Mesodermal cell (in vitro differentiated cells): ENCODE results near the gene UBE2QL1.

ENCODE experiments used
- H3K27ac ChIP-seq: 2 replicates; pipeline ENCODE4 v1.7.0; 2013; ENCODE audit warnings: mild to moderate bottlenecking, low read depth, low read length, moderate library complexity; ENCODE audit not compliant: severe bottlenecking
- H3K36me3 ChIP-seq: 2 replicates; pipeline ENCODE4 v1.7.1; 2013; ENCODE audit warnings: mild to moderate bottlenecking, low read length, moderate library complexity; ENCODE audit not compliant: control insufficient read depth, insufficient read depth
- H3K4me1 ChIP-seq: one replicate; pipeline ENCODE4 v1.7.1; 2013; ENCODE audit warnings: mild to moderate bottlenecking, low read length; ENCODE audit not compliant: insufficient read depth, control insufficient read depth, poor library complexity, severe bottlenecking
- H3K4me3 ChIP-seq: 2 replicates; pipeline ENCODE4 v1.7.0; 2013; ENCODE audit warnings: low read length, control low read depth, mild to moderate bottlenecking; ENCODE audit not compliant: insufficient read depth, poor library complexity, severe bottlenecking; ENCODE audit errors: extremely low read depth
- H3K9me3 ChIP-seq: 2 replicates; pipeline ENCODE4 v1.7.1; 2013; ENCODE audit warnings: mild to moderate bottlenecking, low read length, moderate library complexity; ENCODE audit not compliant: control insufficient read depth
- whole genome bisulfite sequencing, 2 experiments: methylation state at CpG; one replicate each; pipeline ENCODE4 v1.1.5; 2013; ENCODE audit warnings: missing lambda C conversion rate in 2 of 2; ENCODE audit not compliant: insufficient coverage in 2 of 2; 5-methylcytosine and 5-hydroxymethylcytosine counted together

UBE2QL1 gene

DNA sequence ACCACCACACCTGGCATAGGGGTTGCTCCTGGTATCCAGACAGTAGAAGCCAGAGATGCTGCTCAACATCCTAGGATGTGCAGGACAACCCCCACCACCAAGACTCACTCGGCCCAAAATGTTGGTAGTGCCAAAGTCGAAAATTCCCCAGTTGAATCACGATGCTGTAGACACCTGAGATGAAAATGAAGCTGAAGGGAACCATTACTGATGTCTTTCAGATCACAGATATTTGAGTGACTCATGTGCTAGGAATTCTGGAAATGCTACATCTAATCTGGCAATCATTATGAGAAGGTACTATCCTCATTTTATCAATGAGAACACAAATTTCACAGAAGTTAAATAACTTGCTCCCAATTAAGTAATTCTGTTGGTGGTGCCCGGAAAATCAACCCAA is 21.0 kb upstream of the UBE2QL1 start:
- Histone ChIP-seq H3K9me3 (no peaks in the 10 kb centered on the region), H3K36me3 (no peaks in the 10 kb centered on the region), H3K27ac (no peak overlapping the region), H3K4me1 (peaks cover 6% of the 10 kb centered on the region), H3K4me3 (no peak overlapping the region)
- WGBS, 2 experiments = 66 to 100% methylated on average over 2 to 3 of the region's 4 CpGs

DNA sequence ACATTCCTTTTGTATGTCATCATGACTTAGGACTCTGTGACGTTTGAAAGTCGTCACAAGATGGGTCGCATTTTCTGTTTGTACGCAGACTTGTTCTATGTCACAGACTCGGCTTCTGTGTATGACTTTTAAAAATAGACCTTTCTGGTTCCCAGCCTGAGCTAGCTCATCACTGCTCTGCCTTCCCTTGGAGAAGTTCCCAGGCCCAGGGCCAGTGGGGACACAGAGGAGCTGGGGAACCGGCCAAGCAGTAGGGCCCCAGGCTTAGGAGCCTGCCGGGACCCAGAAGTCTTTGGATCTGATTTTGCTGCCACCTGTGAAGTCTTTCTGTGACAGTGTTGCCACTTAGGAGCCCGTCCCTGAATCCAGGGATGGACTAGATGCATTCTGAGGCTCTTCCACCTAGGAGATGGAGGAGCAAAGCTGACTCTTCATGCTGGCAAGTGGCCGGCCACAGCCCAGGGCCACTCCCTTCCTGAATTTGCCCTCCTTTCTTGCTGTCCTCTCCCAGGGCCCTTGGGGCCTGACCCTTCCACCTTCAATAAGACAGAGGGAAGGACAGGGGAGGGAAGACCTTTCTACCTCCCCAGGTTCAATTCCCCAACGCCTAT is 18.1 kb upstream of the UBE2QL1 start:
- 91 to 92% methylated on average over 7 to 8 of the region's 10 CpGs for WGBS, 2 experiments
- Histone ChIP-seq H3K27ac (no peak overlapping the region), H3K4me3 (no peak overlapping the region), H3K36me3 (no peaks in the 10 kb centered on the region), H3K9me3 (no peaks in the 10 kb centered on the region), H3K4me1 (no peaks in the 10 kb centered on the region)

DNA sequence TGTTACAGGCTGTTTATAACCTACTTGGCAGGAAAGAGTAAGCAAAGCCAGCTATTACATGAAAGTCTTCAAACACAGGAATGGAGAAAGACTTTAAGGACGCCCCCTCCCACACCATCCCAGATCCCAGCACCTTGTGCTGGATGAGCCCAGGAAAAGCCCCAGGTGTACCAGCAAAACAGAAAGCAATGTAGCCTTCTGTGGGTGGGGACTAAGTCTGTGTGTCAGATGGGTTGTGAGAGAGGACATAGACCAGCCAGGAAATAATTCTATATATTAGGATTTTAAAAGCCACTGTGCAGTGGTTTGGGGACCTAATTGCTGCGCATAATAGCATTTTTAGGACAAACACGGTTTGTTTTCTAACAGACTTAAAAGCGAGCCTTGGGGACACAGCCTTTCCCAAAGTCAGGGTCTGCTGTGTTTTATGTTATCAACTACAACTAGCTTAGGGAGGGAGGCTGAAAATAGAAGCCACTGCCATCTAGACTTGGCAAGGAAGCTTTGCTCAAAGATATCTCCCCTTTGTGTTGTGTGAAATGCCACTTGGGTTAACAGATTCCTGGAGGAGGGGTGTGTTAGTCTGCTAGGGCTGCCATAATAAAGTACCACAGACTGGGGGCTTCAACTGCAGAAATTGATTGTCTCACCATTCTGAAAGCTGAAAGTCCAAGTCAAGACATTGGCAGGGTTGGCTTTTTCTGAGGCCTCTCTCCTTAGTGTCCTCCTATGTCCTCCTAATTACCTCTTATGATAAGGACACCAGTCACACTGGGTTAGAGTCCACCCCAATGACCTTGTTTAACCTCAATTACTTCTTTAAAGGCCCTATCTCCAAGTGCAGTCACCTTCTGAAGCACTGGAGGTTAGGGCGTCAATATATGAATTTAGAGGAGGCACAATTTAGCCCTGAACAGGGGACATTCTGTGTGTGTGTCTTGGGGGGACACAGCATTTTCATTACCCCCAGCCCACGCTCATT is 17.2 kb upstream of the UBE2QL1 start:
- H3K9me3 ChIP-seq = no peaks in the 10 kb centered on the region
- 100% methylated on average over 3 of the region's 6 CpGs; no CpG with 5 or more reads in 1 of the 2 experiments for WGBS, 2 experiments
- H3K27ac ChIP-seq = no peak overlapping the region
- no peaks in the 10 kb centered on the region for H3K4me1 ChIP-seq
- H3K36me3 ChIP-seq = no peaks in the 10 kb centered on the region
- no peak overlapping the region for H3K4me3 ChIP-seq

DNA sequence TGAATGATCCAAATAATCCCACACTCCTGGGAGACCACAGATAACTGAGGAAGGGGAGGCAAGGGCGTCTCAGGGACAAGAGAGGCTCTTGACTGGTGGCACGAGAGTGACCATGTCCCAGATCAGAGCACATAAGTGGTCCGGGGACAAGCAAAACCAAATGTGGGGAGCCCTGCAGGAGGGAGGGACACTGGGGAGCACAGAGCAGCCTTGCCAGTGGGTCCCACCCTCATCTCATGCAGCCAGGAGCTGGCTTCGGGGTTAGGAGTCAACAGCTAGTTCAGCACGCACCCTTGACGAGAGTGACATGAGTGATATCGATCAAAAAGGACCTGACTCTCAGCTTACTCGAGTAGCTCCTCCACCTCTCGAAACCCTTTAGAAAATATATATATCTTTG is 16.5 kb upstream of the UBE2QL1 start:
- H3K4me1 ChIP-seq = no peaks in the 10 kb centered on the region
- H3K36me3 ChIP-seq = no peaks in the 10 kb centered on the region
- no peak overlapping the region for H3K4me3 ChIP-seq
- no peak overlapping the region for H3K27ac ChIP-seq
- WGBS, 2 experiments = 94% methylated on average over 8 to 9 of the region's 9 CpGs
- H3K9me3 ChIP-seq = no peaks in the 10 kb centered on the region

DNA sequence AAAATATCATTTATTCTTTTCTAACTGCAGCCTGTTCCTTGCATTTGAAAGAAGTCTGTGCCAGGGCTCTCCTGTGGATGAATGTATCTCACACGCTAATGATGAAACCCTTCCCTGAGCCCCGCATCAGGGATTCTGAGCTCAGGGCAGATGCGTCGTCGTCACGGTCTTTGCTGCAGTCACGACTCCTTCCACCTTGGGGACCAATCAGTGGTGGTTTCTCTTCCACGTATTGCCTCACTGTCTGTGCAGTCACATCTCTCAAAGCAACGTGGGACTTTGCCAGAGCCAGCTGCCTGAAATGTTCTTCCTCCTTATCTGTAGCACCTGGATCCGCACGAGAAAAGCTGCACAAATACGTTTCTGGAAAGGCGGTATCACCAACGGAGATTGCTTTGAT is 13.9 kb upstream of the UBE2QL1 start:
- no peak overlapping the region for H3K4me3 ChIP-seq
- WGBS, 2 experiments = 80 to 83% methylated on average over 11 to 13 of the region's 14 CpGs
- H3K9me3 ChIP-seq = no peaks in the 10 kb centered on the region
- peaks cover 7% of the 10 kb centered on the region for H3K4me1 ChIP-seq
- H3K27ac ChIP-seq = no peak overlapping the region
- H3K36me3 ChIP-seq = no peaks in the 10 kb centered on the region

DNA sequence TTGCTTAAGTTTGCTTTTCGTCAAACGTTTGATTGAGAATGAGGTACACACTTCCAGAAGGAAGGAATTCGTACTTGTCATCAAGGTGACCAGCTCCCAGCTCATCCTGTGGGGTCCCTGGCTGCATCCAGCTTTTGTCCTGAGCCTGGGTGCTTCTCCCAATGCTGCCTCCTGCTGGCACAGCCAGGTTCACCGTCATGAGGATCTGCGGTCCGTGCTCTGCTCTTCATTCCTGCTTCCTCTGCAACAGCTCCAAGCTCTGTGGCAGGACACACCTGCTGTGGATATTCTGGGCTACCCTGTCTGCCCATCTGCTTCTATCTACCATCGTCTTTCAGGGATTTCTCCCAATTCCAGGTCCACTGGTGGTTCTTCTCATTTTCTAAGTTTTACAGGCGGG is 13.3 kb upstream of the UBE2QL1 start:
- Histone ChIP-seq H3K36me3 (no peaks in the 10 kb centered on the region), H3K4me1 (peaks cover 11% of the 10 kb centered on the region), H3K27ac (no peak overlapping the region), H3K4me3 (no peak overlapping the region), H3K9me3 (no peaks in the 10 kb centered on the region)
- 4 to 15% methylated on average over 4 of the region's 8 CpGs for WGBS, 2 experiments

DNA sequence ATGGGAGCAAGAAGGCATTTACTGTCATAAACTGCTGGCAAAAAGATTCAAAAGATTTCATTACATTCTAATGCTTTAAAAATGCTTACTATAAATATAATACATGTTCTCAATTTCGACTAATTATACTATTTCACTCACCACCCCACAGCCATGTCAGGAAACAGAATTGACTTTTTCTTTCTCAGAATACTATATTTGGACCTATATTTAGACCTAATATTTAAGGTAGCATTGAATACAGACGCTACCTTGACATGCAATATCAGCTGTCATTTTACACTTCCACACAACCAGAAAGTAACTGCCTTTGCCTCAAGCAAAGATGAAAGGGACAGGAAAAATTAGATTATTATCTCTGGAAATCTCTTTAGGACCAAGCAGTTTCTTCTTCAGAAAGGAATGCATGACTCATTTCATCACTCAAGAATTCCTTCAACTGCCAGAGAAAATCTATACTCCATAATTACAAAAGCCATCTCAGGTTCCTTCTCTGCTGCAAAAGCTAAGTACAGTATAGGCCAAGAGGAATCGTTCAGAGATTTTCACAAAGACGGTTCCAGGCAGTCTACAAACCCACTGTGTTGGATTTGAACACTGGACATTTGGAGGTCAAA is 11.8 kb upstream of the UBE2QL1 start:
- Histone ChIP-seq H3K9me3 (peaks cover 4% of the 10 kb centered on the region), H3K4me1 (peaks cover 11% of the 10 kb centered on the region), H3K36me3 (no peaks in the 10 kb centered on the region), H3K4me3 (no peak overlapping the region), H3K27ac (no peak overlapping the region)
- 84 to 96% methylated on average over 2 of the region's 4 CpGs for WGBS, 2 experiments

DNA sequence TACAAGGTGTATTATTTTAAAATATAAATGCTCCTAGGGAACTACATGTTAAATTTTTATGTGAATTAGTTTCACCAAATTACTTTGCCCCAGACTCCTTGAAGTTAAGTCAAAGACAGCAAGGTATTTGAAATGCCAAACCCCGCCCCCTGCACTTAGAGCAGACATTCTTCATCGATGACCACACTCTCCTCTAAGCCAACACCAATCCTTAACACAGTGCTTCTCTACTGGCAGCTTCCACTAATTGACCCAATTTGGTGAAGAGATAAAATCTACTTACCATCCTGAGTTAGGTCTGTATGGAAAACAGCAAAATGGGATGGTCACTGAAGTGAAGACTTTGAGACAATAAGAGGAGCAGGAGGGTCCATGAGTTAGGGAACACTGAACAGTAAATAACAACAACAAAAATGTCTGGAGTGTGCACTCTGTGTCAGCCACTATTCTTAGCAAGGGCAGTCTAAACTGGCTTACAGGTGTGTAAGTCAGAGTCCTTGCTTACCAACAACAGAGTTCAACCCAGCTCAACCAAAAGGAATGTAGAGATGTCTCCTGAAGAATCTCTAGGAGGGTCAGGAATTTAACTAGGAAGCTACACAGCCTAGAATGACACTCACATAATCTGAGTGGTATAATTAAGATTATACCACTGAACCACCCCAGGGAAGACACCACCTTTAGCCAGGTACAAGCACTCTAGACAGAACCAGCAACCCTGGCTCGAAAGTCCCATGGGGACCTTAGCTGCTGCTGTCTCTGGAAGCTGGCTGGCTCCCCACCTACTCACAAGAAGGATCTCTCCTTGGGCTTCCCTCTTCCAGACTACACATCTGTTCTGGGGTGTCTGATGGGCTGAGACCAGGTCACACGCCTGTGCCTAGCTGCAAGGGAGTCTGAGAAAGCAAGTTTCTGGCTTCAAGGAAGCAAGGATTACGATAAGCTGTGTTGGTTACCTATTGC is 8.8 kb upstream of the UBE2QL1 start:
- no peak overlapping the region for H3K27ac ChIP-seq
- WGBS, 2 experiments = 77 to 87% methylated on average over 3 to 4 of the region's 5 CpGs
- H3K36me3 ChIP-seq = no peaks in the 10 kb centered on the region
- peaks cover 4% of the 10 kb centered on the region for H3K9me3 ChIP-seq
- peaks cover 11% of the 10 kb centered on the region for H3K4me1 ChIP-seq
- H3K4me3 ChIP-seq = no peak overlapping the region

DNA sequence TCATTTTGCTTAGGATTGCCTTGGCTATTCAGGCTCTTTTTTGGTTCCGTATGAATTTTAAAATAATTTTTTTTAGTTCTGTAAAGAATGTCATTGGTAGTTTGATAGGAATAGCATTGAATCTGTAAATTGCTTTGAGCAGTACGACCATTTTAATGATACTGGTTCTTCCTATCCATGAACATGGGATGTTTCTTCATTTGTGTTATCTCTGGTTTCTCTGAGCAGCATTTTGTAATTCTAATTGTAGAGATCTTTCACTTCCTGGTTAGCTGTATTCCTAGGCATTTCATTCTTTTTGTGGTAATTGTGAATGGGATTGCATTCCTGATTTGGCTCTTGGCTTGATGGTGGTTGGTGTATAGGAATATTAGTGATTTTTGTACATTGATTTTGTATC is 6.3 kb upstream of the UBE2QL1 start:
- Histone ChIP-seq H3K27ac (no peak overlapping the region), H3K4me3 (no peak overlapping the region), H3K9me3 (peaks cover 4% of the 10 kb centered on the region), H3K36me3 (no peaks in the 10 kb centered on the region), H3K4me1 (peaks cover 11% of the 10 kb centered on the region)
- WGBS, 2 experiments = 63 to 93% methylated on average over 2 of the region's 2 CpGs

DNA sequence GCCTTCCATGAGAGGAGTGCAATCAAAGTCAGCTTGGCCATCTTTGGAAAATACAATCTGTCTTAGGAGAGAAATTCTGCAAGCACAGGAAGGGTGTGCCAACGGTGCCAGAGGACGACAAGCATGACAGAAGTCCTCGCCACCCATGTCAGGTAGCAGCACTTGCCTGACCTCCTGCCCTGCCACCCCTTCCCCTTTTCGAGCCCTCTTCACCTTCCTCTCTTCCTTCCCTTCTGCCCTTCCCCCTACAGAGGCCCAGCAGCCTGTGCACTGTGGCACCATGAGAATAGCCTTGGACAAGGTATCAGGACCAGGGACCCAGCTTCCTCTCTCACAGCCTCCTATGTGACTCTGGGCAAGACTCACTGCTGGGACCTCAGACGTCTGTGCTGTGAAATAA is 5.3 kb upstream of the UBE2QL1 start:
- Histone ChIP-seq H3K27ac (no peak overlapping the region), H3K36me3 (no peaks in the 10 kb centered on the region), H3K4me1 (peaks cover 11% of the 10 kb centered on the region), H3K4me3 (no peak overlapping the region), H3K9me3 (peaks cover 4% of the 10 kb centered on the region)
- 70 to 79% methylated on average over 2 to 5 of the region's 5 CpGs for WGBS, 2 experiments
